Epithelial cell of proximal tubule (primary cell): ENCODE measurements around the gene CADM3. TPM values are rescaled to one million over a fixed set of nuclear protein-coding genes. Genes with fewer than 3 reads are reported as not detected.

Experiments
- DNase-seq: peaks from one replicate; pipeline ENCODE4 v3.0.0-alpha.2; 2011; ENCODE audit warnings: low read depth
- H3K4me3 ChIP-seq: 2 replicates; pipeline ENCODE4 v1.5.1; 2011; ENCODE audit warnings: low read depth, mild to moderate bottlenecking, low read length
- CTCF ChIP-seq: conservative IDR thresholded peaks from 2 replicates; pipeline ENCODE4 v1.5.1; 2012; ENCODE audit warnings: low read depth, mild to moderate bottlenecking, low read length
- total RNA-seq: library from RNA; depleted of rRNA; stranded (reverse); fragments of >200 nt; gene quantifications from 2 replicates; pipeline ENCODE4 v1.2.3, GENCODE V29; 2015

Gene CADM3
- total RNA-seq, 1 donor from 2014 or later: not detected

GRCh38 chr1:159197561-159198557 lies 26.4 kb downstream of the CADM3 start:
- no peak overlapping the region for H3K4me3 ChIP-seq
- TF ChIP-seq CTCF: peak; percentile 97
- no peak for DNase-seq

GRCh38 chr1:159199901-159200300 lies 28.5 kb downstream of the CADM3 start:
- DNase-seq: no peak
- no peak overlapping the region for H3K4me3 ChIP-seq
- no peak for TF ChIP-seq CTCF

- no peak for DNase-seq
- no peak overlapping the region for H3K4me3 ChIP-seq
- TF ChIP-seq CTCF: no peak
Observed at GRCh38 chr1:159200769-159201168, 29.4 kb downstream of the CADM3 start.

- DNase-seq: no peak
- no peak overlapping the region for H3K4me3 ChIP-seq
- TF ChIP-seq CTCF: no peak
Observed at GRCh38 chr1:159201642-159202041, 30.2 kb downstream of the CADM3 start.

GRCh38 chr1:159203610-159204009 lies 32.2 kb downstream of the CADM3 start:
- no peak for TF ChIP-seq CTCF
- no peak overlapping the region for H3K4me3 ChIP-seq
- DNase-seq: no peak

- H3K4me3 ChIP-seq: no peak within 1 kb of the TSS
- no peak for DNase-seq
- no peak for TF ChIP-seq CTCF
Observed at GRCh38 chr1:159204161-159205141, 33.0 kb downstream of the CADM3 start, which contains the start of gene ACKR1. Gene ACKR1 (plus strand): TSS chr1:159204875. CDS start chr1:159204960, 85 bp downstream.
